Osteoblast (primary cell): Measurements from ENCODE around the gene KIF26B. TPM values are rescaled to one million over a fixed set of nuclear protein-coding genes. Genes with fewer than 3 reads are reported as not detected.

Experiments used
- DNase-seq: peaks from one replicate; pipeline ENCODE4 v3.0.0; 2011; ENCODE audit warnings: low spot score, mixed read lengths; ENCODE audit not compliant: insufficient read length; ENCODE audit errors: missing footprints
- H2AFZ ChIP-seq: 2 replicates; pipeline ENCODE4 v1.6.0; 2011; ENCODE audit warnings: mild to moderate bottlenecking, low read length
- H3K27ac ChIP-seq: 2 replicates; pipeline ENCODE4 v1.5.1; 2011; ENCODE audit warnings: mild to moderate bottlenecking, low read depth, low read length, moderate library complexity
- H3K27me3 ChIP-seq: 2 replicates; pipeline ENCODE4 v1.6.0; 2012; ENCODE audit warnings: mild to moderate bottlenecking, control low read depth, inconsistent platforms, low read length, moderate library complexity; ENCODE audit not compliant: insufficient read depth
- H3K36me3 ChIP-seq: 2 replicates; pipeline ENCODE4 v1.5.1; 2011; ENCODE audit warnings: mild to moderate bottlenecking, low read length, control low read depth, moderate library complexity; ENCODE audit not compliant: insufficient read depth
- H3K4me1 ChIP-seq: 2 replicates; pipeline ENCODE4 v1.5.1; 2011; ENCODE audit warnings: mild to moderate bottlenecking, low read length, control low read depth, moderate library complexity; ENCODE audit not compliant: insufficient read depth
- H3K4me2 ChIP-seq: 2 replicates; pipeline ENCODE4 v1.6.0; 2011; ENCODE audit warnings: mild to moderate bottlenecking, low read length; ENCODE audit not compliant: insufficient read depth
- H3K4me3 ChIP-seq: fragments of 200-600 bp; sonication (generic); 3 replicates; pipeline ENCODE4 v1.5.1; 2012; ENCODE audit warnings: mild to moderate bottlenecking, low read length, inconsistent platforms; ENCODE audit not compliant: insufficient read depth
- H3K79me2 ChIP-seq: 2 replicates; pipeline ENCODE4 v1.6.0; 2012; ENCODE audit warnings: mild to moderate bottlenecking, low read length, control low read depth, inconsistent platforms; ENCODE audit not compliant: insufficient read depth
- H3K9me3 ChIP-seq: 2 replicates; pipeline ENCODE4 v1.5.1; 2011; ENCODE audit warnings: low read depth, low read length, control low read depth
- H4K20me1 ChIP-seq: 2 replicates; pipeline ENCODE4 v1.6.0; 2012; ENCODE audit warnings: mild to moderate bottlenecking, low read length, control low read depth; ENCODE audit not compliant: insufficient read depth
- total RNA-seq: library from RNA; depleted of rRNA; stranded (reverse); fragments of >200 nt; gene quantifications from 2 replicates; pipeline ENCODE4 v1.2.3, GENCODE V29; 2012
- TF ChIP-seq, protein P1 (sequence below): IDR thresholded peaks from 2 replicates; pipeline ENCODE4 v1.5.1; 2011; ENCODE audit warnings: mild to moderate bottlenecking, low read depth, low read length, moderate library complexity; ENCODE audit errors: extremely low read depth

Gene KIF26B
- total RNA-seq, 1 donor: 22.1 TPM

DNA sequence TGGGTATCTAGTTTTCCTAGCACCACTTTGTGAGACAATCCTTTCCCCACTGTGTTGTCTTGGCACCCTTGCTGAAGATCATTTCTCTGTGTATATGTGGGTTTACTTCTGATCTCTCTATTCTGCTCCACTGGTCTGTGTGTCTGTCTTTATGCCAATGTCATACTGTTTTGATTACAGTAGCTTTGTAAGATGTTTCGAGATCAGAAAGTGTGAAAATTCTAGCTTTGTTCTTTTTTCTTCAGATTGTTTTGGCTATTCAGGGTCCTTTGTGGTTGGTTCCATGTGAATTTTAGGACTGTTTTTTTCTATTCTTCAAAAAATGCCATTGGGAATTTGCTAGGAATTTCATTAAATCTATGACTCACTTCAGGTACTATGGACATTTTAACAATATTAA, 116.2 kb downstream of the KIF26B start:
- H2AFZ ChIP-seq: no peak overlapping the region
- TF ChIP-seq, protein P1, sequence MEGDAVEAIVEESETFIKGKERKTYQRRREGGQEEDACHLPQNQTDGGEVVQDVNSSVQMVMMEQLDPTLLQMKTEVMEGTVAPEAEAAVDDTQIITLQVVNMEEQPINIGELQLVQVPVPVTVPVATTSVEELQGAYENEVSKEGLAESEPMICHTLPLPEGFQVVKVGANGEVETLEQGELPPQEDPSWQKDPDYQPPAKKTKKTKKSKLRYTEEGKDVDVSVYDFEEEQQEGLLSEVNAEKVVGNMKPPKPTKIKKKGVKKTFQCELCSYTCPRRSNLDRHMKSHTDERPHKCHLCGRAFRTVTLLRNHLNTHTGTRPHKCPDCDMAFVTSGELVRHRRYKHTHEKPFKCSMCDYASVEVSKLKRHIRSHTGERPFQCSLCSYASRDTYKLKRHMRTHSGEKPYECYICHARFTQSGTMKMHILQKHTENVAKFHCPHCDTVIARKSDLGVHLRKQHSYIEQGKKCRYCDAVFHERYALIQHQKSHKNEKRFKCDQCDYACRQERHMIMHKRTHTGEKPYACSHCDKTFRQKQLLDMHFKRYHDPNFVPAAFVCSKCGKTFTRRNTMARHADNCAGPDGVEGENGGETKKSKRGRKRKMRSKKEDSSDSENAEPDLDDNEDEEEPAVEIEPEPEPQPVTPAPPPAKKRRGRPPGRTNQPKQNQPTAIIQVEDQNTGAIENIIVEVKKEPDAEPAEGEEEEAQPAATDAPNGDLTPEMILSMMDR: no peak
- H3K27me3 ChIP-seq: no peaks in the 10 kb centered on the region
- no peaks in the 10 kb centered on the region for H4K20me1 ChIP-seq
- H3K4me2 ChIP-seq: no peak overlapping the region
- no peaks in the 10 kb centered on the region for H3K79me2 ChIP-seq
- no peak overlapping the region for H3K27ac ChIP-seq
- H3K4me1 ChIP-seq: no peaks in the 10 kb centered on the region
- H3K4me3 ChIP-seq: no peak overlapping the region
- DNase-seq: no peak
- no peaks in the 10 kb centered on the region for H3K36me3 ChIP-seq
- H3K9me3 ChIP-seq: no peaks in the 10 kb centered on the region

DNA sequence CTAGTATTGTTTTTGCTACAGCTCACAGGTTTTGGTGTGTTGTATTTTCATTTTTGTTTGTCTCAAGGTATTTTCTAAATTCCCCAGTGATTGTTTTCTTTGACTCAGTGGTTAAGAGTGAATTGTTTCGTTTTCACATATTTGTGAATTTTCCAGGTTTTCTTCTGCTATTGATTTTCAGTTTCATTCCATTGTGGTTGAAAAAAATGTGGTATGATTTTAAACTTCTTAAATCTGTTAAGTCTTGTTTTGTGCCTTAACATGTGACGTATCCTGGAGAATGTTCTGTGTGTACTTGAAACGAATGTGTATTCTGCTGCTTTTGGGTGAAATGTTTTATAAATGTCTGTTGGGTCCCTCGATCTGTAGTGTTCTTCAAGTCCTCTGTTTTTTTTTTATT, 117.9 kb downstream of the KIF26B start:
- no peak for DNase-seq
- Histone ChIP-seq H3K4me3 (no peak overlapping the region), H3K4me1 (no peaks in the 10 kb centered on the region), H3K9me3 (no peaks in the 10 kb centered on the region), H2AFZ (no peak overlapping the region), H3K27me3 (no peaks in the 10 kb centered on the region), H4K20me1 (no peaks in the 10 kb centered on the region), H3K36me3 (no peaks in the 10 kb centered on the region), H3K4me2 (no peak overlapping the region), H3K79me2 (no peaks in the 10 kb centered on the region), H3K27ac (no peak overlapping the region)
- TF ChIP-seq, protein P1: no peak

DNA sequence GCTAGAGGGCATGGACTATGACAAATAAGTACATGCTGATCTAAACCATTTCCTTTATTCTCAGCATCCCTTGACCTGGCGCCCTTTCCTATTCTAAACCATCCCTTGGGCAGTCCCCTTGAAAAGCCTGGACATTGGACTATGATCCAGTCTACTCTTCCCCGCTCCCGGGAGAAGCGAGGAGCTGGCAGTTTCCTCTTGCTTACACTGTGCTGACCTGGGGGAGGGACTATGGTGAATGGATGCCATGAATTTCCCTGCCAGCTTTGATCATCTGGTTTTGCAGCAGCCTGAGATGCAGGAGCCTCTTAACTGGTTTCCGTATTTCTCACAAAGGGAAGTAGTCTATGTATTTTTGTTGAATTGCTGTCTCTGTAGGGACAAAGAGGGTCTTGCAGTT, 121.7 kb downstream of the KIF26B start:
- no peaks in the 10 kb centered on the region for H3K4me1 ChIP-seq

DNA sequence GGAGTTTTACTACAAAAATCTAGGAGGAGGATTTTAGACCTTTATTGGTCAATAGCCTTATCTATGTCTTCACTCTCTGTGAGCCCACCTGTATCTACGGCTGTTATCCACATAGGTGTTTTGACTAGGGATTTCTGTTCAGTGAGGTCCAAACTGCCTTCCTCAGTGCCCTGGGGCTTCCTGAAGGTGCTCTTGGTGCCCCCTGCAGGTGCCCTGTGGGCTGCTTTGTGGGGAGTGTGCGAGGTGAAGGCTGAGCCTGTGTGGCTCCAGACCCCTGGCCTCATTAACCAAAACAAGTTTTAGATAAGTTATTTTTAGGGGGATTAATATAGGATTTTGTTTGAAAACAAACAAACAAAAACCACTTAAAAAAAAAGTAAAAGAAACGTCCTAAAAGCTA, 122.5 kb downstream of the KIF26B start:
- TF ChIP-seq, protein P1: no peak
- Histone ChIP-seq H3K27me3 (no peaks in the 10 kb centered on the region), H3K27ac (no peak overlapping the region), H3K9me3 (no peaks in the 10 kb centered on the region), H3K36me3 (no peaks in the 10 kb centered on the region), H3K4me2 (no peak overlapping the region), H2AFZ (no peak overlapping the region), H3K79me2 (no peaks in the 10 kb centered on the region), H3K4me3 (no peak overlapping the region), H4K20me1 (no peaks in the 10 kb centered on the region), H3K4me1 (no peaks in the 10 kb centered on the region)
- no peak for DNase-seq

More for the DNA sequence above, 121.7 kb downstream of the KIF26B start:
- no peaks in the 10 kb centered on the region for H3K27me3 ChIP-seq
- DNase-seq: no peak
- no peaks in the 10 kb centered on the region for H3K9me3 ChIP-seq
- no peaks in the 10 kb centered on the region for H3K79me2 ChIP-seq
- H3K27ac ChIP-seq: no peak overlapping the region
- no peaks in the 10 kb centered on the region for H3K36me3 ChIP-seq
- no peak overlapping the region for H3K4me2 ChIP-seq
- no peak overlapping the region for H3K4me3 ChIP-seq
- TF ChIP-seq, protein P1: no peak
- H4K20me1 ChIP-seq: no peaks in the 10 kb centered on the region
- H2AFZ ChIP-seq: no peak overlapping the region
